Omental fat pad (tissue), 4 donors: ENCODE measurements around the gene C1orf52. TPM values are rescaled to one million over a fixed set of nuclear protein-coding genes. Genes with fewer than 3 reads are reported as not detected.

Source experiments
- ATAC-seq: fragments of 150-250 bp; one replicate; pipeline ENCODE4 v1.9.1; 2016; ENCODE audit warnings: mild to moderate bottlenecking, moderate library complexity; ENCODE audit not compliant: low FRiP score
- DNase-seq: peaks from one replicate; pipeline ENCODE4 v3.0.0-alpha.2; 2019; ENCODE audit warnings: low spot score
- CTCF ChIP-seq, 3 donors: fragments of 450-650 bp; IDR thresholded peaks; one replicate each; pipeline ENCODE4 v1.5.1; 2016 to 2017; ENCODE audit warnings: antibody characterized with exemption in 3 of 3, mild to moderate bottlenecking in 3 of 3, moderate library complexity in 2 of 3
- total RNA-seq, 4 donors: library from RNA; depleted of rRNA; stranded (reverse); fragments of >200 nt; gene quantifications; one replicate each; pipeline ENCODE4 v1.1.0, GENCODE V29; 2016

C1orf52 gene
- total RNA-seq, 4 donors from 2014 or later: 12.0 to 15.8 (median 12.8) TPM

- ATAC-seq (no peak), DNase-seq (no peak)
- no peak for TF ChIP-seq CTCF (IDR thresholded peaks at IDR 0.05)
Measured at GRCh38 chr1:85245891-85246290, 13.6 kb downstream of the C1orf52 start.

DNA sequence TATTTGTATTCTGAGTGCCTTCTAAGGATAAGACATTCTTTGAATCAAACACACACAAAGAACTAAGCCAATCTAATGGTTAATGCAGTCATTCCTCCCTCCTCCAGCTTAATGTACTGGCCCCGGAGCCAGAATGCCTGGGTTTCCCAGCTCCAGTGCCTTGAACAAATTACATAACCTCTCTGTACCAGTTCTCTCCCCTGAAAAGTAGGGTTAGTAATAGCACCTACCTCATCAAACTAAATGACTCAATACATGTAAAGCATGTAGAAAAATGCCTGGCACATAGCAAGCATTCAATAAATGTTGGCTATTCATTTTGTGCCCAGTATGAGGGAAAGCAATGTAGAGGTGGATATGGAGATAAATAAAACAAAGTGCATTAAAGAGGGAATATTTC is 14.0 kb downstream of the C1orf52 start:
- DNase-seq: no peak
- no peak for ATAC-seq
- no peak for TF ChIP-seq CTCF (IDR thresholded peaks at IDR 0.05)

DNA sequence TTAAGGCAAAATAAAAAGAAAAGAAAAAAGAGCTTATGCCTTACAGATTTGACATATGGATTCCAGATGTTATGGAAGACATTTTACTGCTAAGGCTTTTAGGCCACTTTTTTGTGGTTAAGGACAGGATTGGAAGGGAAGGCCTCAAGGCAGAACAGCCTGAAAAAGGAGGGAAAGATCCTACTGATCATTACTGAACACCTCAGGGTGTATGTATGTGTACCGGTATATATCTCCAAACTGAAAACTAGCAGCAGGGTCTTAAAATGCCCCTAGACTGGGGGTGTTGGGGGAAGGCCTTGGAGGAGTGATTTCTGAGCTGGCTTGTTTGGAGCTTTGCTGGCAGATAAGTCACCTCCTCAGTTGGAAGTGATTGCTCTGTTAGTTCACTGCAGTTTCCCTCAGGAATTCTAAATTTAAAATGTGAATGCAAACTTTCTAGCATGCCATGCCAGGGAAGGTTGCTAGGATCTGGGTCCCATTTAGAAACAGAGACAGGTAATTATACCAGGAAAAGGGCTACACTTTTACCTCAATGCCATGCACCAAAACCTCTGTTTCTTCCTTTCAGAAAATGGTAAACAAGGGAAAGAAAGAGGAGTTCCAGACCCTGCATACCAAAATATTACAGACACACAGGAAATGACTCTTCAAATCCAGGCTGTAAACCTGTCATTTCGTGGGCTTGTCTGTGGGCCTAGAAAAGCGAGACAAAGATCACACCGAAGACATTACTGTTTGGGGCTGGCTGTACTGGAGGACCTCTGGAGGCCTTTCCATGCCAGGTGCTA is 15.0 kb downstream of the C1orf52 start:
- TF ChIP-seq CTCF (IDR thresholded peaks at IDR 0.05): no peak
- ATAC-seq (no peak), DNase-seq (no peak)

DNA sequence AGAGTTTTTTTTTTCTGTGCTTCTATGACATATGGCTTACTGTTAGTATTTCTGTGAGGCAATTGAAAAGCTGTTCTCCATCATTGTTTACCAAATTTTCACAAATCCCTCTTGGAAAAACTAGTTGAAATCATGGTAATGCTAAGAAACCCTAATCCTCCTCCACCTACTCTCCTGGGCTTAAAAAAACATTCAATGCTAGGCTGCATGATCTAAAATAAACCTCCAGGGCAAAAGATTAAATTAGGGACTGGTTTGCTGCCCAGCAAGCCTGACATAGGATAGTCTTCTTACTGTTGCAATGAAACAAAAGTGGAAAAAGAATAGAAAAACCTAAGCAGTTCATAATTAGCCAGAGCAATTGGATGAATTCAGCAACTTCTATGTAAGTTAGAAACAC is 16.1 kb downstream of the C1orf52 start:
- no peak for TF ChIP-seq CTCF (IDR thresholded peaks at IDR 0.05)
- no peak for ATAC-seq
- DNase-seq: no peak

DNA sequence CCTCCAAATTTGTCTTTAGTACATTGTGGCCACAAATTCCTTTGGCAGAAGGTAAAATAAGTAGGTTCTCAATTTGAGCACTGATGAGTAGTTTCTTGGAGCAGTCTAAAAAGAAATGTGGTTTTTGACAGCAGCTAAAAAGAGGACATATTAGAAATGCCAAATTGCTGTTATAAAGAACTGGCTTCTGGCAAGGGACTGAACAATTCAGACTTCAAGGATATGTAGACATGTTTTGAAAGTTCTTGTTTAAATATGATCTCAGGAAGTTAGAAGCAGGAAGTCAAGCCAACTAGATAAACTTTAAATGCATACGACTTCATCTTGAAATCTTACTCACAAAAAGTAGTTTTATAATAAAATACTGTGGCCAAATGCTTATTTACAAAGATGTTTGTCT is 18.8 kb downstream of the C1orf52 start:
- TF ChIP-seq CTCF (IDR thresholded peaks at IDR 0.05): no peak
- no peak for DNase-seq
- no peak for ATAC-seq

GRCh38 chr1:85240174-85240601 is 19.3 kb downstream of the C1orf52 start:
- no peak for TF ChIP-seq CTCF (IDR thresholded peaks at IDR 0.05)
- DNase-seq (no peak), ATAC-seq (no peak)

GRCh38 chr1:85237613-85238012 is 21.8 kb downstream of the C1orf52 start:
- ATAC-seq: no peak
- no peak for TF ChIP-seq CTCF (IDR thresholded peaks at IDR 0.05)
- no peak for DNase-seq
